K562 (cell line): ENCODE measurements around the gene SLC35B1. TPM values are rescaled to one million over a fixed set of nuclear protein-coding genes. Genes with fewer than 3 reads are reported as not detected.

Source experiments
- ATAC-seq: fragments of 200-7000 bp; cut with Tn5 transposase; 3 replicates; pipeline ENCODE4 v1.9.1; 2020; ENCODE audit warnings: moderate library complexity
- BruUV-seq: library from RNA; stranded (reverse); fragments of 400-500 nt; replicated peaks from 2 replicates; lab custom pipeline; 2021; lab: Mats Ljungman, UMichigan
- CTCF ChIA-PET: fragments of 300-600 bp; formaldehyde crosslinking; extraction: SDS; loops from one replicate; lab custom pipeline; 2021; ENCODE audit warnings: low intra/inter-chr PET ratio; lab: Yijun Ruan, JAX
- POLR2A ChIA-PET: fragments of 300-600, 350-650 bp; sonication (Branson Sonifier 250); formaldehyde crosslinking; extraction: SDS; loops from one replicate; lab custom pipeline; 2021; ENCODE audit warnings: antibody characterized with exemption, inconsistent platforms; lab: Yijun Ruan, JAX
- DNase-seq, 4 experiments: peaks; one replicate each; pipeline versions ENCODE4 v3.0.0 to v3.0.0-alpha.2; 2011 to 2018; ENCODE audit warnings: low spot score in 3 of 4, mixed read lengths in 3 of 4; ENCODE audit errors: extremely low read depth in 1 of 4
- FAIRE-seq: peaks from 2 replicates; lab custom pipeline; 2011; peaks lifted over from hg19 to GRCh38; lab: Jason Lieb, UNC
- H2AFZ ChIP-seq: 2 replicates; pipeline ENCODE4 v1.6.0; 2011; ENCODE audit warnings: low read depth, low read length, control low read depth, inconsistent platforms
- H3K27ac ChIP-seq: fragments of 200-600 bp; 3 replicates; pipeline ENCODE4 v1.8.0; 2011; ENCODE audit warnings: low read depth, mild to moderate bottlenecking, control low read depth, inconsistent platforms, low read length, moderate library complexity, mixed read lengths; ENCODE audit errors: extremely low read depth
- H3K27me3 ChIP-seq, 2 experiments: fragments of 300-600 bp in 1 of 2; 2 replicates in 1 of 2; 3 replicates in 1 of 2; pipeline versions ENCODE4 v1.6.0 to v1.8.0; 2011; ENCODE audit warnings: inconsistent platforms in 2 of 2, low read length in 2 of 2, mild to moderate bottlenecking in 1 of 2, mixed read lengths in 1 of 2, moderate library complexity in 1 of 2; ENCODE audit not compliant: control insufficient read depth in 2 of 2, insufficient read depth in 2 of 2
- H3K36me3 ChIP-seq: fragments of 300-600 bp; 3 replicates; pipeline ENCODE4 v1.8.0; 2011; ENCODE audit warnings: mild to moderate bottlenecking, low read length, inconsistent platforms; ENCODE audit not compliant: control insufficient read depth, insufficient read depth
- H3K4me1 ChIP-seq, 2 experiments: fragments of 200-600 bp in 1 of 2; replicated peaks in 1 of 2; 2 replicates in 1 of 2; 3 replicates in 1 of 2; pipeline versions ENCODE4 v1.5.1 to v1.8.0; 2011; ENCODE audit warnings: inconsistent platforms in 2 of 2, low read length in 2 of 2, mild to moderate bottlenecking in 1 of 2, mixed read lengths in 1 of 2, moderate library complexity in 1 of 2; ENCODE audit not compliant: control insufficient read depth in 2 of 2, insufficient read depth in 2 of 2
- H3K4me2 ChIP-seq: 2 replicates; pipeline ENCODE4 v1.6.1; 2011; ENCODE audit warnings: low read length, control low read depth, inconsistent platforms, mixed read lengths; ENCODE audit not compliant: insufficient read depth
- H3K4me3 ChIP-seq: fragments of 200-600 bp; sonication (generic), shearing (Covaris generic); 2 replicates; pipeline ENCODE4 v1.5.1; 2016; ENCODE audit warnings: control low read depth, inconsistent platforms
- H3K79me2 ChIP-seq: fragments of 200-600 bp; 3 replicates; pipeline ENCODE4 v1.8.0; 2011; ENCODE audit warnings: low read length, inconsistent platforms; ENCODE audit not compliant: control insufficient read depth, insufficient read depth
- H3K9ac ChIP-seq, 2 experiments: 2 replicates each; pipeline versions ENCODE4 v1.6.0 to v1.6.1; 2011; ENCODE audit warnings: low read depth in 2 of 2, low read length in 2 of 2, control low read depth in 1 of 2, inconsistent platforms in 1 of 2, mild to moderate bottlenecking in 1 of 2, mixed read lengths in 1 of 2; ENCODE audit not compliant: insufficient read depth in 1 of 2
- H3K9me1 ChIP-seq: one replicate; pipeline ENCODE4 v1.6.0; 2011; ENCODE audit warnings: inconsistent platforms, mild to moderate bottlenecking, low read length, moderate library complexity; ENCODE audit not compliant: control insufficient read depth, insufficient read depth
- H3K9me3 ChIP-seq: replicated peaks from 2 replicates; pipeline ENCODE4 v1.5.1; 2011; ENCODE audit warnings: low read depth, low read length, inconsistent platforms; ENCODE audit not compliant: control insufficient read depth, insufficient read depth
- H4K20me1 ChIP-seq: replicated peaks from 2 replicates; pipeline ENCODE4 v1.6.1; 2011; ENCODE audit warnings: low read length, inconsistent platforms, mixed read lengths; ENCODE audit not compliant: control insufficient read depth, insufficient read depth
- BRF1 ChIP-seq: IDR thresholded peaks from 3 replicates; pipeline ENCODE4 v1.6.1; 2011; ENCODE audit warnings: borderline replicate concordance, mild to moderate bottlenecking; ENCODE audit not compliant: insufficient read length; ENCODE audit errors: extremely low read depth
- GABPB1 ChIP-seq: sonication (generic); formaldehyde crosslinking; IDR thresholded peaks from 2 replicates; pipeline ENCODE4 v1.8.0; 2022; ENCODE audit warnings: mild to moderate bottlenecking, missing genetic modification reagents
- RB1 ChIP-seq: fragments of 450-650 bp; IDR thresholded peaks from 2 replicates; pipeline ENCODE4 v1.6.1; 2017; ENCODE audit warnings: low read depth, mild to moderate bottlenecking
- SMC3 ChIP-seq: conservative IDR thresholded peaks from 2 replicates; pipeline ENCODE4 v1.6.1; 2011; ENCODE audit warnings: low read depth, low read length, improper control_type of control experiment; ENCODE audit not compliant: insufficient read depth
- WGBS: fragments of 100-300 bp; shearing (Covaris generic); methylation state at CpG from one replicate; pipeline ENCODE4 v1.1.6; 2016; ENCODE audit warnings: low coverage, mixed read lengths; ENCODE audit not compliant: insufficient coverage; ENCODE audit errors: missing lambda C conversion rate; 5-methylcytosine and 5-hydroxymethylcytosine counted together
- in situ Hi-C: fragments of 300-500 bp; cut with MboI; formaldehyde crosslinking; loops from 4 replicates; pipeline ENCODE4 v1.15.0; 2018; ENCODE audit warnings: inconsistent platforms, mixed read lengths
- intact Hi-C: fragments of 100-400 bp; cut with micrococcal nuclease; formaldehyde crosslinking; loops from 2 replicates; pipeline ENCODE4 v1.14.2; 2022
- polyA plus RNA-seq, 8 experiments: library from polyadenylated mRNA; depleted of rRNA in 4 of 8; stranded (reverse) in 5 of 8; unstranded in 3 of 8; fragments of >200 nt; fragmentation: Nextera tagmentation in 2 of 8; fragmentation: Illumina TruSeq in 1 of 8; extraction: Ambion mirVana in 2 of 8; extraction: Trizol in 1 of 8; gene quantifications; 2 replicates each; pipeline versions ENCODE4 v1.2.1 to v1.2.3, GENCODE V29; 2011 to 2014; ENCODE audit warnings: inconsistent platforms in 1 of 8, missing spikeins in 1 of 8
- total RNA-seq, 7 experiments: library from RNA; depleted of rRNA in 6 of 7; stranded (reverse); fragments of >200 nt in 6 of 7; fragmentation: Illumina TruSeq in 2 of 7; extraction: Trizol in 2 of 7; gene quantifications; 2 replicates each; pipeline versions ENCODE4 v1.2.1 to v1.2.3, GENCODE V29; 2011 to 2021; ENCODE audit warnings: low replicate concordance in 1 of 7
- TF ChIP-seq, protein P1 (sequence below): fragments of 450-650 bp; IDR thresholded peaks from 2 replicates; pipeline ENCODE4 v1.6.1; 2016; ENCODE audit warnings: antibody characterized with exemption
- TF ChIP-seq, protein P2 (sequence below): fragments of 450-650 bp; formaldehyde crosslinking; IDR thresholded peaks from 2 replicates; pipeline ENCODE4 v1.4.0; 2022; ENCODE audit warnings: missing genetic modification characterization

Gene SLC35B1
- total and polyA plus RNA-seq, 9 of the 15 experiments (the other 6 are each of a cell fraction or from before 2014, with no cell fraction given), result 51.4 to 87.9 (median 66.3) TPM

DNA sequence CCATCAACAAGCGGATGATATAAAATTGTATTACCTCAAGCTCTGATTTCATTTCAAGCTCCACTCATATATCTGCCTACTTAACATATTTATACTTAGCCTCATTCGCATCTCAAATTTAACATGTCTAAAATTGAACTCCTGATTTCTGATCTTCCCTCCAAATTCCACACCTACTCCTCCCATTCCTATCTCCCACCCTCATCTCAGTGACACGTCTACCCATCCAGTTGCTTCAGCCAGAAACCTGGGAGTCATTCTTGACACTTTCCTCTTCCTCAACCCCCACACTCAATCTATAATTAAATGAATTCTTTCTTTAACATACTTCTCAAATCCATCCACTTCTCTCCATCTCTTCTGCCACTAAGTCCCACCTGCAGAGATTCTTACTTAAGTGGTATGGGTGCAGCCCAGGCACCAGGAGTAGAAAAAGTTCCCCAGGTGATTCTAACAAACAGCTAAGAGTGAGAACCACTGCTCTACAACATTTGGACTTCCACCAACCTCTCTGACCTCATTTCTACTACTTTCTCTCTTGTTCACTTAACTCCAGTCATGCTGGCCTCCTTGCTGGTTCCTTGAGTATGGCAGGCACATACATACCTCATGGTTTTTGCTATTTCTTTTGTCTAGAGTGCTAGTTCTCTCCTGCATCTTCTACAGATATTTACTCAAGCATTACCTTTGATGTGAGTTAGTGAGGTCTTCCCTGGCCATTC lies 47.9 kb downstream of the SLC35B1 start:
- ATAC-seq, result no peak
- in situ Hi-C loops, result no loop called here

More for the DNA sequence above, 47.9 kb downstream of the SLC35B1 start:
- Histone ChIP-seq H3K27me3 (no peaks in the 10 kb centered on the region), H3K4me1 (peaks cover 0 to 2% of the 10 kb centered on the region in 2 experiments; a peak in 3 of 5 replicates), H3K36me3 (peaks cover 16% of the 10 kb centered on the region), H3K9me1 (no peaks in the 10 kb centered on the region), H3K79me2 (peaks cover 78% of the 10 kb centered on the region), H3K4me3 (no peak overlapping the region), H3K9ac (no peak overlapping the region), H3K9me3 (no peaks in the 10 kb centered on the region), H4K20me1 (no peaks in the 10 kb centered on the region), H3K27ac (no peak overlapping the region), H2AFZ (no peak overlapping the region), H3K4me2 (no peak overlapping the region)
- CTCF ChIA-PET, result no interaction called here
- POLR2A ChIA-PET, result interaction anchor here (1.2 kb wide), 1 partner anchor 12 kb away, joined by 4 read pairs; no protein-coding TSS in a partner anchor
- intact Hi-C loops, result no loop called here
- WGBS, result 62% methylated on average over 3 of the region's 3 CpGs
- DNase-seq (no peak), FAIRE-seq (no peak)
- no TSS peak for BruUV-seq
- TF ChIP-seq RB1 (no peak), GABPB1 (CRISPR knock-in tag) (no peak), SMC3 (no peak), BRF1 (no peak)
- TF ChIP-seq, protein P1, sequence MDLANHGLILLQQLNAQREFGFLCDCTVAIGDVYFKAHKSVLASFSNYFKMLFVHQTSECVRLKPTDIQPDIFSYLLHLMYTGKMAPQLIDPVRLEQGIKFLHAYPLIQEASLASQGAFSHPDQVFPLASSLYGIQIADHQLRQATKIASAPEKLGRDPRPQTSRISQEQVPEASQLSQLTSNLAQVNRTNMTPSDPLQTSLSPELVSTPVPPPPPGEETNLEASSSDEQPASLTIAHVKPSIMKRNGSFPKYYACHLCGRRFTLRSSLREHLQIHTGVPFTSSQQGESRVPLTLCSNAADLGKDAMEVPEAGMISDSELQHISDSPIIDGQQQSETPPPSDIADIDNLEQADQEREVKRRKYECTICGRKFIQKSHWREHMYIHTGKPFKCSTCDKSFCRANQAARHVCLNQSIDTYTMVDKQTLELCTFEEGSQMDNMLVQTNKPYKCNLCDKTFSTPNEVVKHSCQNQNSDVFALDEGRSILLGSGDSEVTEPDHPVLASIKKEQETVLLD, result no peak
- TF ChIP-seq, protein P2, sequence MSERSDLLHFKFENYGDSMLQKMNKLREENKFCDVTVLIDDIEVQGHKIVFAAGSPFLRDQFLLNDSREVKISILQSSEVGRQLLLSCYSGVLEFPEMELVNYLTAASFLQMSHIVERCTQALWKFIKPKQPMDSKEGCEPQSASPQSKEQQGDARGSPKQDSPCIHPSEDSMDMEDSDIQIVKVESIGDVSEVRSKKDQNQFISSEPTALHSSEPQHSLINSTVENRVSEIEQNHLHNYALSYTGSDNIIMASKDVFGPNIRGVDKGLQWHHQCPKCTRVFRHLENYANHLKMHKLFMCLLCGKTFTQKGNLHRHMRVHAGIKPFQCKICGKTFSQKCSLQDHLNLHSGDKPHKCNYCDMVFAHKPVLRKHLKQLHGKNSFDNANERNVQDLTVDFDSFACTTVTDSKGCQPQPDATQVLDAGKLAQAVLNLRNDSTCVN (CRISPR knock-in tag), result no peak
